ENCODE data around the gene PDE1A. TPM values are rescaled to one million over a fixed set of nuclear protein-coding genes. Genes with fewer than 3 reads are reported as not detected.

Gene PDE1A
- total and polyA plus RNA-seq, 2 of the 13 experiments (the other 11 are each of a cell fraction or from before 2014, with no cell fraction given) = not detected

- ChIA-PET POLR2A (no interaction called here), CTCF (ENCODE audit: low intra/inter-chr PET ratio, low total read pairs) (no interaction called here)
- Histone ChIP-seq H4K20me1 (ENCODE audit: insufficient read depth, low read length) (no peaks in the 10 kb centered on the region), H2AFZ (ENCODE audit: low read length) (no peak overlapping the region), H3K4me2 (ENCODE audit: low read depth, low read length) (no peak overlapping the region), H3K4me3 (replicated peaks in 1 of 3; ENCODE audit: insufficient read depth in 1 of 3, low read depth in 2 of 3, low read length in 3 of 3) (no peak overlapping the region), H3K27me3 (ENCODE audit: control insufficient read depth in 1 of 2, insufficient read depth in 2 of 2, low read length in 2 of 2) (no peaks in the 10 kb centered on the region), H3K4me1 (ENCODE audit: insufficient read depth, low read length) (0 out of 2 replicates have a peak, but pooled peaks cover 5% of the 10 kb centered on the region), H3K9ac (ENCODE audit: insufficient read depth, low read depth, low read length) (no peak overlapping the region), H3K36me3 (replicated peaks in 1 of 2; ENCODE audit: control insufficient read depth in 1 of 2, insufficient read depth in 2 of 2, low read length in 2 of 2) (no peaks in the 10 kb centered on the region), H3K79me2 (ENCODE audit: insufficient read depth, low read length) (no peaks in the 10 kb centered on the region), H3K9me3 (ENCODE audit: low read length) (no peaks in the 10 kb centered on the region), H3K27ac (ENCODE audit: extremely low read length, insufficient read depth, low read length) (no peak overlapping the region)
- in situ Hi-C loops (cut with HindIII; ENCODE audit: extremely low pct_ligation_motif_present, low pct_unique_long_range_greater_than_20kb) = no loop called here
- DNase-seq (ENCODE audit: low spot score) (no peak), ATAC-seq (no peak), FAIRE-seq (no peak)
- no TSS peak for BruUV-seq (replicated peaks)
- TF ChIP-seq ZNF761 (CRISPR knock-in tag; conservative IDR thresholded peaks at IDR 0.05) (no peak), TOE1 (CRISPR knock-in tag; IDR thresholded peaks at IDR 0.05) (no peak), ZNF614 (CRISPR knock-in tag; IDR thresholded peaks at IDR 0.05; ENCODE audit: borderline replicate concordance) (no peak), ARNT (IDR thresholded peaks at IDR 0.05) (no peak), ZKSCAN5 (CRISPR knock-in tag; IDR thresholded peaks at IDR 0.05) (no peak), ZSCAN29 (CRISPR knock-in tag; conservative IDR thresholded peaks at IDR 0.05) (no peak)
- intact Hi-C loops (cut with micrococcal nuclease; ENCODE audit: unreplicated experiment) = no loop called here
These were observed 196.3 kb downstream of the PDE1A start for GRCh38 chr2:182230561-182230960.

DNA sequence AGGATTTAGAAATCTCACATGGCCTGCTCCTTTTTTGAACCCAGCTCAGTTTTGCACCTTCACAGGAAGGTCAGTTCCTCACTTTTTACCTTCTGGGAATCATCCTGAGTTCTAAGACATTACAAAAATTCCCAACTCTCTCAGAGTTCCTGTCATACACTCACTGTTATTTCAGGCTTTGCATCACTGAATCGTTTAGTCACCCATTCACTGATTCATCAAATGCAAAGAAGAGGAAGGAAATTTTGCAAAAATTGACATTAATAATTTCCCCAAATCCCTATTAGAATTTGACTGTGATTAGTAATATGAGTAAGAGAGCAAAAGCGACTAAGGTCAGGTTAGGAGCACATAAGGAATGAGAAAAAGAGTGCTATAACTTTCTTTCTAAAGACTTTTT is 197.5 kb downstream of the PDE1A start:
- H3K9me3 ChIP-seq (ENCODE audit: low read length) = no peaks in the 10 kb centered on the region
- ATAC-seq = no peak
- no peak overlapping the region for H3K4me2 ChIP-seq (ENCODE audit: low read depth, low read length)
- POLR2A ChIA-PET = no interaction called here
- no peak overlapping the region for H3K4me3 ChIP-seq (replicated peaks in 1 of 3; ENCODE audit: insufficient read depth in 1 of 3, low read depth in 2 of 3, low read length in 3 of 3)
- 3% methylated on average over 2 of the region's 2 CpGs for WGBS (ENCODE audit: low lambda C conversion rate)
- H3K79me2 ChIP-seq (ENCODE audit: insufficient read depth, low read length) = no peaks in the 10 kb centered on the region
- 0 out of 2 replicates have a peak, but pooled peaks cover 5% of the 10 kb centered on the region for H3K4me1 ChIP-seq (ENCODE audit: insufficient read depth, low read length)
- no peaks in the 10 kb centered on the region for H3K27me3 ChIP-seq (ENCODE audit: control insufficient read depth in 1 of 2, insufficient read depth in 2 of 2, low read length in 2 of 2)
- H3K27ac ChIP-seq (ENCODE audit: extremely low read length, insufficient read depth, low read length) = no peak overlapping the region
- no peak for FAIRE-seq
- H3K9ac ChIP-seq (ENCODE audit: insufficient read depth, low read depth, low read length) = no peak overlapping the region
- no peak for DNase-seq (ENCODE audit: low spot score)
- H3K36me3 ChIP-seq (replicated peaks in 1 of 2; ENCODE audit: control insufficient read depth in 1 of 2, insufficient read depth in 2 of 2, low read length in 2 of 2) = no peaks in the 10 kb centered on the region
- no TSS peak for BruUV-seq (replicated peaks)
- intact Hi-C loops (cut with micrococcal nuclease; ENCODE audit: unreplicated experiment) = no loop called here
- CTCF ChIA-PET (ENCODE audit: low intra/inter-chr PET ratio, low total read pairs) = no interaction called here
- in situ Hi-C loops (cut with HindIII; ENCODE audit: extremely low pct_ligation_motif_present, low pct_unique_long_range_greater_than_20kb) = no loop called here
- no peaks in the 10 kb centered on the region for H4K20me1 ChIP-seq (ENCODE audit: insufficient read depth, low read length)
- no peak overlapping the region for H2AFZ ChIP-seq (ENCODE audit: low read length)
- TF ChIP-seq, protein P1, sequence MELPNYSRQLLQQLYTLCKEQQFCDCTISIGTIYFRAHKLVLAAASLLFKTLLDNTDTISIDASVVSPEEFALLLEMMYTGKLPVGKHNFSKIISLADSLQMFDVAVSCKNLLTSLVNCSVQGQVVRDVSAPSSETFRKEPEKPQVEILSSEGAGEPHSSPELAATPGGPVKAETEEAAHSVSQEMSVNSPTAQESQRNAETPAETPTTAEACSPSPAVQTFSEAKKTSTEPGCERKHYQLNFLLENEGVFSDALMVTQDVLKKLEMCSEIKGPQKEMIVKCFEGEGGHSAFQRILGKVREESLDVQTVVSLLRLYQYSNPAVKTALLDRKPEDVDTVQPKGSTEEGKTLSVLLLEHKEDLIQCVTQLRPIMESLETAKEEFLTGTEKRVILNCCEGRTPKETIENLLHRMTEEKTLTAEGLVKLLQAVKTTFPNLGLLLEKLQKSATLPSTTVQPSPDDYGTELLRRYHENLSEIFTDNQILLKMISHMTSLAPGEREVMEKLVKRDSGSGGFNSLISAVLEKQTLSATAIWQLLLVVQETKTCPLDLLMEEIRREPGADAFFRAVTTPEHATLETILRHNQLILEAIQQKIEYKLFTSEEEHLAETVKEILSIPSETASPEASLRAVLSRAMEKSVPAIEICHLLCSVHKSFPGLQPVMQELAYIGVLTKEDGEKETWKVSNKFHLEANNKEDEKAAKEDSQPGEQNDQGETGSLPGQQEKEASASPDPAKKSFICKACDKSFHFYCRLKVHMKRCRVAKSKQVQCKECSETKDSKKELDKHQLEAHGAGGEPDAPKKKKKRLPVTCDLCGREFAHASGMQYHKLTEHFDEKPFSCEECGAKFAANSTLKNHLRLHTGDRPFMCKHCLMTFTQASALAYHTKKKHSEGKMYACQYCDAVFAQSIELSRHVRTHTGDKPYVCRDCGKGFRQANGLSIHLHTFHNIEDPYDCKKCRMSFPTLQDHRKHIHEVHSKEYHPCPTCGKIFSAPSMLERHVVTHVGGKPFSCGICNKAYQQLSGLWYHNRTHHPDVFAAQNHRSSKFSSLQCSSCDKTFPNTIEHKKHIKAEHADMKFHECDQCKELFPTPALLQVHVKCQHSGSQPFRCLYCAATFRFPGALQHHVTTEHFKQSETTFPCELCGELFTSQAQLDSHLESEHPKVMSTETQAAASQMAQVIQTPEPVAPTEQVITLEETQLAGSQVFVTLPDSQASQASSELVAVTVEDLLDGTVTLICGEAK (IDR thresholded peaks at IDR 0.05) = no peak
- TF ChIP-seq, protein P1 (CRISPR knock-in tag; IDR thresholded peaks at IDR 0.05) = no peak
- TF ChIP-seq KMT2A (CRISPR knock-in tag; IDR thresholded peaks at IDR 0.05) (no peak), ZNF75D (CRISPR knock-in tag; IDR thresholded peaks at IDR 0.05; ENCODE audit: borderline replicate concordance) (no peak)
- TF ChIP-seq, protein P2, sequence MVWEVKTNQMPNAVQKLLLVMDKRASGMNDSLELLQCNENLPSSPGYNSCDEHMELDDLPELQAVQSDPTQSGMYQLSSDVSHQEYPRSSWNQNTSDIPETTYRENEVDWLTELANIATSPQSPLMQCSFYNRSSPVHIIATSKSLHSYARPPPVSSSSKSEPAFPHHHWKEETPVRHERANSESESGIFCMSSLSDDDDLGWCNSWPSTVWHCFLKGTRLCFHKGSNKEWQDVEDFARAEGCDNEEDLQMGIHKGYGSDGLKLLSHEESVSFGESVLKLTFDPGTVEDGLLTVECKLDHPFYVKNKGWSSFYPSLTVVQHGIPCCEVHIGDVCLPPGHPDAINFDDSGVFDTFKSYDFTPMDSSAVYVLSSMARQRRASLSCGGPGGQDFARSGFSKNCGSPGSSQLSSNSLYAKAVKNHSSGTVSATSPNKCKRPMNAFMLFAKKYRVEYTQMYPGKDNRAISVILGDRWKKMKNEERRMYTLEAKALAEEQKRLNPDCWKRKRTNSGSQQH (CRISPR knock-in tag; IDR thresholded peaks at IDR 0.05; ENCODE audit: low read depth) = no peak

All from HepG2 (cell line).